Breast epithelium (tissue), 4 donors: Measurements from ENCODE around the gene CACNA1E. TPM values are rescaled to one million over a fixed set of nuclear protein-coding genes. Genes with fewer than 3 reads are reported as not detected.

Experiments
- DNase-seq, 2 donors: peaks; one replicate each; pipeline ENCODE4 v3.0.0-alpha.2; 2019; ENCODE audit warnings: low spot score in 2 of 2
- H3K27ac ChIP-seq, 2 donors: fragments of 200-600 bp; sonication (generic) in 1 of 2; one replicate each; pipeline ENCODE4 v1.5.1; 2016 to 2019; ENCODE audit warnings: mild to moderate bottlenecking in 1 of 2
- H3K27me3 ChIP-seq, 2 donors: fragments of 200-600 bp; sonication (generic) in 1 of 2; one replicate each; pipeline versions ENCODE4 v1.5.1 to v1.6.0; 2017 to 2019; ENCODE audit warnings: control low read depth in 1 of 2, mild to moderate bottlenecking in 1 of 2
- H3K36me3 ChIP-seq: fragments of 200-600 bp; one replicate; pipeline ENCODE4 v1.5.1; 2019
- H3K4me1 ChIP-seq, 2 donors: fragments of 200-600 bp; sonication (generic); one replicate each; pipeline ENCODE4 v1.5.1; 2016 to 2019; ENCODE audit warnings: control low read depth in 1 of 2
- H3K4me3 ChIP-seq, 3 donors: fragments of 200-600 bp; sonication (generic); 1 replicate in 2 of 3; 2 replicates in 1 of 3; pipeline ENCODE4 v1.5.1; 2016 to 2019; ENCODE audit warnings: mild to moderate bottlenecking in 3 of 3, moderate library complexity in 2 of 3
- H3K9me3 ChIP-seq, 2 donors: fragments of 200-600 bp; sonication (generic) in 1 of 2; one replicate each; pipeline ENCODE4 v1.5.1; 2016 to 2019; ENCODE audit warnings: control low read depth in 1 of 2
- POLR2A ChIP-seq: fragments of 450-650 bp; IDR thresholded peaks from one replicate; pipeline ENCODE4 v1.6.1; 2016; ENCODE audit warnings: antibody characterized with exemption, mild to moderate bottlenecking, moderate library complexity
- POLR2AphosphoS5 ChIP-seq, 3 donors: sonication (generic); formaldehyde crosslinking; IDR thresholded peaks; one replicate each; pipeline ENCODE4 v1.6.1; 2017; ENCODE audit warnings: antibody characterized with exemption in 3 of 3
- intact Hi-C: fragments of 100-400 bp; cut with DNase I; formaldehyde crosslinking; loops from one replicate; pipeline ENCODE4 v1.15.1; 2023; ENCODE audit warnings: low total_unique reads
- total RNA-seq, 3 donors: library from RNA; depleted of rRNA; stranded (reverse); fragments of >200 nt; gene quantifications; one replicate each; pipeline ENCODE4 v1.1.0, GENCODE V29; 2016
- TF ChIP-seq, protein P1 (sequence below), 3 donors: fragments of 450-650 bp; IDR thresholded peaks; one replicate each; pipeline ENCODE4 v1.5.1; 2016 to 2017; ENCODE audit warnings: antibody characterized with exemption in 3 of 3, mild to moderate bottlenecking in 3 of 3, moderate library complexity in 3 of 3

CACNA1E gene
- total RNA-seq, 3 donors from 2014 or later = under 0.01 TPM; not detected in 2

DNA sequence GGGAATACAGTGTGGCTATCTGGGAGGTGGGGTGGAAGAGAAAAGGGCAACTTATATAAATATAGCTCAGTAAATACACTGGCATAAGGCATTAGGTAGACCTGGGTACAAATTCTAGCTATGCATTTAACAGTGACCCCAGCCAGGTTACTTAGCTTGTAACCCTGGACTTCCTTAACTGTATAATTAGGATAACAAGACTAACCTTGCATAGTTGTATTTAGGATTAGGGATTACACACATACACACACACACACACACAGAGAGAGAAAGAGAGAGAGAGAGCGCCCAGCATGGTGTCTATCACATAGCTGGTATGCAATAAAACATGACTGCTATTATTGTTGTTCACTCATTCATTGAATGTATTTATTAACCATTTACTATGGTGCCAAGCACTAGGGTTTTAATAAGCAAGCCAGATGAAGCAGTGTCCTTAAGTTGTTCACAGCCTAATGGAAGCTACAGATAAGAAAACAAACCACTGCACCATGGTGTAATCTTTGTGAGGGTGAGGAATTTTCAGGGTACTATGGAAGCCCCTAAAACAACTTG lies 326.8 kb downstream of the CACNA1E start:
- DNase-seq = no peak
- no peaks in the 10 kb centered on the region for H3K27me3 ChIP-seq
- H3K4me1 ChIP-seq = no peaks in the 10 kb centered on the region
- no peaks in the 10 kb centered on the region for H3K9me3 ChIP-seq
- H3K4me3 ChIP-seq = no peak overlapping the region
- no peak overlapping the region for H3K27ac ChIP-seq
- no peaks in the 10 kb centered on the region for H3K36me3 ChIP-seq
- TF ChIP-seq, protein P1, sequence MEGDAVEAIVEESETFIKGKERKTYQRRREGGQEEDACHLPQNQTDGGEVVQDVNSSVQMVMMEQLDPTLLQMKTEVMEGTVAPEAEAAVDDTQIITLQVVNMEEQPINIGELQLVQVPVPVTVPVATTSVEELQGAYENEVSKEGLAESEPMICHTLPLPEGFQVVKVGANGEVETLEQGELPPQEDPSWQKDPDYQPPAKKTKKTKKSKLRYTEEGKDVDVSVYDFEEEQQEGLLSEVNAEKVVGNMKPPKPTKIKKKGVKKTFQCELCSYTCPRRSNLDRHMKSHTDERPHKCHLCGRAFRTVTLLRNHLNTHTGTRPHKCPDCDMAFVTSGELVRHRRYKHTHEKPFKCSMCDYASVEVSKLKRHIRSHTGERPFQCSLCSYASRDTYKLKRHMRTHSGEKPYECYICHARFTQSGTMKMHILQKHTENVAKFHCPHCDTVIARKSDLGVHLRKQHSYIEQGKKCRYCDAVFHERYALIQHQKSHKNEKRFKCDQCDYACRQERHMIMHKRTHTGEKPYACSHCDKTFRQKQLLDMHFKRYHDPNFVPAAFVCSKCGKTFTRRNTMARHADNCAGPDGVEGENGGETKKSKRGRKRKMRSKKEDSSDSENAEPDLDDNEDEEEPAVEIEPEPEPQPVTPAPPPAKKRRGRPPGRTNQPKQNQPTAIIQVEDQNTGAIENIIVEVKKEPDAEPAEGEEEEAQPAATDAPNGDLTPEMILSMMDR (IDR thresholded peaks at IDR 0.05) = no peak
- TF ChIP-seq POLR2AphosphoS5 (IDR thresholded peaks at IDR 0.05) (no peak), POLR2A (no peak)
- intact Hi-C loops = no loop called here

DNA sequence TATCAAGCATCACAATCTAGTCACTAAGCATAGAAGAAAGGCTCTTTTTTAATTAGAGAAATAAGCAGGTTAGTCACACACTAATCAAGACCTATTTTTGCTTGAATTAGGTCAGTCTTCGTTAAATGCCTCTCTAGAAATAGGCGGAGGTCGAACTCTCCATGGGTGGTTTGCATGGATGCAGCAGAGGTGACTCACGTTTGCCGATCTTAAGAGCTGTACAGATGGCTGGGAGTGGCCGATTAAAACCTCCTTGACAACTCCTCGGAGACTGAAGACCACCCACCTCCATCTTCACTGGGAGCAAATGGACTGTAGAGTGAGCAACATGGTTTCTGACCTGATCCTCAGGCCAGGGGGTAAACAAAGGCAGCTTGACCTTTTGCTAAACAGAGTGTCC lies 328.9 kb downstream of the CACNA1E start:
- Histone ChIP-seq H3K4me1 (no peaks in the 10 kb centered on the region), H3K27me3 (no peaks in the 10 kb centered on the region), H3K9me3 (no peaks in the 10 kb centered on the region), H3K36me3 (no peaks in the 10 kb centered on the region), H3K4me3 (no peak overlapping the region), H3K27ac (no peak overlapping the region)
- DNase-seq = no peak
- intact Hi-C loops = no loop called here
- TF ChIP-seq POLR2A (no peak), POLR2AphosphoS5 (IDR thresholded peaks at IDR 0.05) (no peak)
- TF ChIP-seq, protein P1 (IDR thresholded peaks at IDR 0.05) = no peak

- no peaks in the 10 kb centered on the region for H3K4me1 ChIP-seq
- H3K4me3 ChIP-seq = no peak overlapping the region
- H3K27me3 ChIP-seq = no peaks in the 10 kb centered on the region
- no peak for DNase-seq
- TF ChIP-seq POLR2AphosphoS5 (IDR thresholded peaks at IDR 0.05) (no peak), POLR2A (no peak)
- TF ChIP-seq, protein P1 (IDR thresholded peaks at IDR 0.05) = no peak
- H3K27ac ChIP-seq = no peak overlapping the region
- intact Hi-C loops = no loop called here
- H3K9me3 ChIP-seq = no peaks in the 10 kb centered on the region
- H3K36me3 ChIP-seq = no peaks in the 10 kb centered on the region
Observed at GRCh38 chr1:181813266-181813665, 329.9 kb downstream of the CACNA1E start.

GRCh38 chr1:181816608-181817007 lies 333.3 kb downstream of the CACNA1E start:
- Histone ChIP-seq H3K27ac (no peak overlapping the region), H3K4me3 (no peak overlapping the region), H3K27me3 (no peaks in the 10 kb centered on the region), H3K4me1 (no peaks in the 10 kb centered on the region), H3K36me3 (no peaks in the 10 kb centered on the region), H3K9me3 (no peaks in the 10 kb centered on the region)
- TF ChIP-seq, protein P1 (IDR thresholded peaks at IDR 0.05) = no peak
- TF ChIP-seq POLR2AphosphoS5 (IDR thresholded peaks at IDR 0.05) (no peak), POLR2A (no peak)
- intact Hi-C loops = no loop called here
- DNase-seq = no peak

- Histone ChIP-seq H3K4me1 (no peaks in the 10 kb centered on the region), H3K36me3 (no peaks in the 10 kb centered on the region), H3K9me3 (no peaks in the 10 kb centered on the region), H3K4me3 (no peak overlapping the region), H3K27ac (no peak overlapping the region), H3K27me3 (no peaks in the 10 kb centered on the region)
- TF ChIP-seq POLR2A (no peak), POLR2AphosphoS5 (IDR thresholded peaks at IDR 0.05) (no peak)
- TF ChIP-seq, protein P1 (IDR thresholded peaks at IDR 0.05) = no peak
- intact Hi-C loops = no loop called here
- DNase-seq = no peak
Observed at GRCh38 chr1:181817091-181817490, 333.8 kb downstream of the CACNA1E start.
